Measurements from ENCODE around the gene EPB41L2.

- TF ChIP-seq, protein P1, sequence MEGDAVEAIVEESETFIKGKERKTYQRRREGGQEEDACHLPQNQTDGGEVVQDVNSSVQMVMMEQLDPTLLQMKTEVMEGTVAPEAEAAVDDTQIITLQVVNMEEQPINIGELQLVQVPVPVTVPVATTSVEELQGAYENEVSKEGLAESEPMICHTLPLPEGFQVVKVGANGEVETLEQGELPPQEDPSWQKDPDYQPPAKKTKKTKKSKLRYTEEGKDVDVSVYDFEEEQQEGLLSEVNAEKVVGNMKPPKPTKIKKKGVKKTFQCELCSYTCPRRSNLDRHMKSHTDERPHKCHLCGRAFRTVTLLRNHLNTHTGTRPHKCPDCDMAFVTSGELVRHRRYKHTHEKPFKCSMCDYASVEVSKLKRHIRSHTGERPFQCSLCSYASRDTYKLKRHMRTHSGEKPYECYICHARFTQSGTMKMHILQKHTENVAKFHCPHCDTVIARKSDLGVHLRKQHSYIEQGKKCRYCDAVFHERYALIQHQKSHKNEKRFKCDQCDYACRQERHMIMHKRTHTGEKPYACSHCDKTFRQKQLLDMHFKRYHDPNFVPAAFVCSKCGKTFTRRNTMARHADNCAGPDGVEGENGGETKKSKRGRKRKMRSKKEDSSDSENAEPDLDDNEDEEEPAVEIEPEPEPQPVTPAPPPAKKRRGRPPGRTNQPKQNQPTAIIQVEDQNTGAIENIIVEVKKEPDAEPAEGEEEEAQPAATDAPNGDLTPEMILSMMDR (IDR thresholded peaks at IDR 0.05): no peak
- no peak for TF ChIP-seq EZH2 (IDR thresholded peaks at IDR 0.05)
Observed at GRCh38 chr6:131062241-131063027, 611 bp downstream of the EPB41L2 start.
